Tibial artery (tissue), 4 donors: Measurements from ENCODE around the gene KRT82.

Experiments used
- DNase-seq, 2 donors: peaks; one replicate each; pipeline ENCODE4 v3.0.0-alpha.2; 2019
- H3K27ac ChIP-seq, 2 donors: fragments of 200-600 bp; sonication (generic) in 1 of 2; 1 replicate in 1 of 2; 2 replicates in 1 of 2; pipeline ENCODE4 v1.5.1; 2018 to 2019; ENCODE audit warnings: mild to moderate bottlenecking in 1 of 2
- H3K27me3 ChIP-seq, 2 donors: fragments of 200-600 bp; sonication (generic) in 1 of 2; one replicate each; pipeline versions ENCODE4 v1.5.1 to v1.6.0; 2016 to 2019
- H3K36me3 ChIP-seq, 3 donors: fragments of 200-600 bp; sonication (generic) in 2 of 3; one replicate each; pipeline ENCODE4 v1.5.1; 2016 to 2019; ENCODE audit warnings: mild to moderate bottlenecking in 2 of 3
- H3K4me1 ChIP-seq, 4 donors: fragments of 200-600 bp; sonication (generic) in 2 of 4; 1 replicate in 3 of 4; 2 replicates in 1 of 4; pipeline ENCODE4 v1.5.1; 2016 to 2019
- H3K4me3 ChIP-seq, 2 donors: fragments of 200-600 bp; sonication (generic) in 1 of 2; 1 replicate in 1 of 2; 2 replicates in 1 of 2; pipeline ENCODE4 v1.5.1; 2018 to 2019; ENCODE audit warnings: mild to moderate bottlenecking in 2 of 2
- H3K9me3 ChIP-seq, 3 donors: fragments of 200-600 bp; sonication (generic) in 1 of 3; one replicate each; pipeline ENCODE4 v1.5.1; 2016 to 2019
- intact Hi-C: fragments of 100-400 bp; cut with DNase I; formaldehyde crosslinking; loops from one replicate; pipeline ENCODE4 v1.15.0; 2023; ENCODE audit warnings: low total_unique reads
- TF ChIP-seq, protein P1 (sequence below), 2 experiments: fragments of 200-600 bp in 1 of 2; fragments of 450-650 bp in 1 of 2; IDR thresholded peaks; one replicate each; pipeline ENCODE4 v1.5.1; 2017 to 2019; ENCODE audit warnings: antibody characterized with exemption in 2 of 2, mild to moderate bottlenecking in 1 of 2, moderate library complexity in 1 of 2

Gene KRT82

DNA sequence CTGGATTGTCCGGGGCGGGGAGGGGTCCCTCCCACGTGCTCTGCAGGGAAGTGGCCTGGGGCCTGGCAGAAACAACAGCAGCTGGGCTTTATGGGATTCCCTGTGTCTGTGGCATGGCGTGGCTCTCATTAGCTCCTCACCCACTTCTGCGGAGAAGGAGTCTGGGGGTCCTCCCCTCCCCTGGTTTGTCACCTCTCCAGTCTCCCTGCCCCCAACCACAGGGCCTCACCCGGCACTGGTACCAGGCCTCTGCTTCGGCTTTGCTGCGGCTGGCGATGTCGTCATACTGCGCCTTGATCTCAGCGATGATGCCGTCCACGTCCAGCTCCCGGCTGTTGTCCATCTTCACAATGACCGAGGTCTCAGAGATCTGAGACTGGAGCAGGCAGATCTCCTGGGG, 6.4 kb downstream of the KRT82 start:
- Histone ChIP-seq H3K36me3 (no peaks in the 10 kb centered on the region), H3K9me3 (no peaks in the 10 kb centered on the region), H3K4me3 (no peak overlapping the region), H3K4me1 (no peaks in the 10 kb centered on the region), H3K27me3 (peaks cover 0 to 28% of the 10 kb centered on the region in 2 donors), H3K27ac (no peak overlapping the region)
- intact Hi-C loops = loop anchor here (5.0 kb wide), 1 partner anchor 463 kb away; no protein-coding TSS in a partner anchor
- no peak for DNase-seq
- TF ChIP-seq, protein P1, sequence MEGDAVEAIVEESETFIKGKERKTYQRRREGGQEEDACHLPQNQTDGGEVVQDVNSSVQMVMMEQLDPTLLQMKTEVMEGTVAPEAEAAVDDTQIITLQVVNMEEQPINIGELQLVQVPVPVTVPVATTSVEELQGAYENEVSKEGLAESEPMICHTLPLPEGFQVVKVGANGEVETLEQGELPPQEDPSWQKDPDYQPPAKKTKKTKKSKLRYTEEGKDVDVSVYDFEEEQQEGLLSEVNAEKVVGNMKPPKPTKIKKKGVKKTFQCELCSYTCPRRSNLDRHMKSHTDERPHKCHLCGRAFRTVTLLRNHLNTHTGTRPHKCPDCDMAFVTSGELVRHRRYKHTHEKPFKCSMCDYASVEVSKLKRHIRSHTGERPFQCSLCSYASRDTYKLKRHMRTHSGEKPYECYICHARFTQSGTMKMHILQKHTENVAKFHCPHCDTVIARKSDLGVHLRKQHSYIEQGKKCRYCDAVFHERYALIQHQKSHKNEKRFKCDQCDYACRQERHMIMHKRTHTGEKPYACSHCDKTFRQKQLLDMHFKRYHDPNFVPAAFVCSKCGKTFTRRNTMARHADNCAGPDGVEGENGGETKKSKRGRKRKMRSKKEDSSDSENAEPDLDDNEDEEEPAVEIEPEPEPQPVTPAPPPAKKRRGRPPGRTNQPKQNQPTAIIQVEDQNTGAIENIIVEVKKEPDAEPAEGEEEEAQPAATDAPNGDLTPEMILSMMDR (IDR thresholded peaks at IDR 0.05) = no peak

DNA sequence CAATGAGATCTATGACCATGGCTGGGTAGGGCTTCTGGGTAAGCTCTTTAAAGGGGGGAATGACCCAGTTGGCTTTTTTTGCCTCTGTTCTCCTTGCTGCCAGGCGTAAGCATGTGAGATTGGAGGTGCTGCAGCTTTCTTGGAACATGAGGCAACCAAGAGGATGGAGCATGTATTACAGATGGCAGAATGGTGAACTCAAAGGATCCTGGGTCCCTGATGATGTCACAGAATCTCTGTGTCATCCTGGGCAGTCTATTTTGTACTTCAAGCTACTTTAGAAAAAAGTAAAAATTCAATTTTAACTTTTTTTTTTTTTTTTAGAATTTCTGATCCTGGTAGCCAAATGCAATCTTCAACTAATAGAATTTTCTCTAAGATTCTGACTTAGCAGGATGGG, 8.0 kb downstream of the KRT82 start:
- Histone ChIP-seq H3K4me3 (no peak overlapping the region), H3K4me1 (peaks cover 0 to 4% (median 0%) of the 10 kb centered on the region in 4 donors), H3K9me3 (no peaks in the 10 kb centered on the region), H3K27ac (no peak overlapping the region), H3K36me3 (no peaks in the 10 kb centered on the region), H3K27me3 (peaks cover 0 to 26% of the 10 kb centered on the region in 2 donors)
- TF ChIP-seq, protein P1 (IDR thresholded peaks at IDR 0.05) = no peak
- intact Hi-C loops = loop anchor here (5.0 kb wide), 1 partner anchor 464 kb away; no protein-coding TSS in a partner anchor
- DNase-seq = no peak

DNA sequence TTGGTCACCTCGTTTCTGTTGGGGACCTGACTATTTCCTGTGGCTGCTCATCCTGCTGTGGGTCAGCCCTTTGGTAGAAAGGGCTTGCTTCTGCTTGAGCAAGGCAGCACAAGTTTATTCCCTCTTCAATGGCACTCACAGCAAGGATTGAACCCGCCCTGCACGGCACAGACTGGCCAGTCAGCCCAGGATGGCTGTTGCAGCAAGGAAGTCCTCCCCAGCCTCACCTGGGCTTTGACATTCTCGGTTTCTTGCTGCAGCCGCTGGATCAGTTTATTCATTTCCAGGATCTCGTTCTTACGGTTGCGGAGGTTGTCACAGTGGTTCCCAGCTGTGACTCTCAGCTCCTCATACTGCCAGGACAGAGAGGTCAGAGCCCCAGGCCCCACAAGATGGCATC, 9.5 kb downstream of the KRT82 start:
- no peak overlapping the region for H3K27ac ChIP-seq
- TF ChIP-seq, protein P1 (IDR thresholded peaks at IDR 0.05) = no peak
- no peaks in the 10 kb centered on the region for H3K36me3 ChIP-seq
- H3K4me1 ChIP-seq = peaks cover 0 to 10% (median 1%) of the 10 kb centered on the region in 4 donors
- intact Hi-C loops = loop anchor here (5.0 kb wide), 1 partner anchor 466 kb away; no protein-coding TSS in a partner anchor
- H3K9me3 ChIP-seq = no peaks in the 10 kb centered on the region
- peaks cover 0 to 26% of the 10 kb centered on the region in 2 donors for H3K27me3 ChIP-seq
- no peak overlapping the region for H3K4me3 ChIP-seq
- DNase-seq = no peak

DNA sequence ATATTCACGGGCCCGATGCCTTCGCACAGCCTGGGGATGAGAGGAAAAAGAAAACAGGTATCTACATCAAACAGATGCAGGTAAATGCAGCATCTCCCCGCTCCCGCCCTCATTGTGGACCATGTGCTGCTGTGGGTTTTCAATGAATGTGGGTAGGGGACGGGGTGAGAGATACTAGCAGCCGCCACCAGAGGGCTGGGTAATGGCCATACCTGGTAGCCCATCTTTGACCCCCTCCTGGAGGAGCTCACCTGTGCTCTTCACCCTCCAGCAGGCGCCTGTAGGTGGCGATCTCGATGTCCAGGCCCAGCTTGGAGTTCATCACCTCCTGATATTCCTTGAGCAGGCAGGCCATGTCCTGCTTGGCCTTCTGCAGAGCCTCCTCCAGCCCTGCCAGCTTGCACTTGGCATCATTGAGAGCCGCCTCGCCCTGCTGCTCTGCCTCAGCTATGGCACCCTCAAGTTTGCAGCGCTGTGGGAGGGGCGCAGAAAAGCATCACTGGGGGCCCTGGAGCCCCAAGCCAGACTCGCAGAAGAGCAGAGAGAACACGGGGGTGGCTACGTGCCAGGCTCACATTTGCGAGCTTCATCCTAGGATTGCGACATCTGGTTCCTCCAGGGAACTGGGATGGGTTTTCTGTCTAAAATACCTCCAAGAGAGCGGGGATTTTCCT, 10.2 kb downstream of the KRT82 start:
- DNase-seq = no peak
- intact Hi-C loops = loop anchor here (5.0 kb wide), 1 partner anchor 466 kb away; no protein-coding TSS in a partner anchor
- Histone ChIP-seq H3K36me3 (no peaks in the 10 kb centered on the region), H3K9me3 (no peaks in the 10 kb centered on the region), H3K4me1 (peaks cover 0 to 17% (median 5%) of the 10 kb centered on the region in 4 donors), H3K27ac (no peak overlapping the region), H3K4me3 (no peak overlapping the region), H3K27me3 (peaks cover 0 to 24% of the 10 kb centered on the region in 2 donors)
- TF ChIP-seq, protein P1 (IDR thresholded peaks at IDR 0.05) = no peak

DNA sequence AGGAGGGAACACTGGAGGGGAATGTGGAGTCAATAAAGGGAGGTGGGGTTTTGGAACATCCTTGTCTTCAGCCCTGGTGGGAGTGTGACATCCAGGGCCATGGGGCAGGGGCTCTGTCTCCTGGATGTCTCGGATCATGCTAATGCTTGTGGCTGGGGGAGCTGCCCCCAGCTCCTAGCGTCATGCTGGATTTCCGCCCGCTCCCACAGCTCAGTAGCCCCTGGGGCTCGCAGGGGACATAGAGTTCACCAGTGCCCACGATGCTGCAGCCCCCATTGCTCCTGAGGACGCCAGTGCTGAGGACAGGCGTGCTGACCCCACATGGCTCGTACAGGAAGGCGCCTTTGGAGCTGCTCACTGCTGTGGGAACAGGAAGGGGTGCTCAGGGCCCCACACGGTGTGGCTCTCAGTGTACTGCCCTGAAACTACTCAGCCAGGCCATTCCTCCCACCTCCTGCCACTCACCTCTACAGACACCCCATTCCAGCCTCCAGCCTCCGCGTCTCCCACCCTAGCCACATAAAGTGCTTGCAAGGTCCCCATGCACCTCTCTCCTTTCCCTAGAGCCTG, 11.2 kb downstream of the KRT82 start:
- Histone ChIP-seq H3K4me3 (no peak overlapping the region), H3K27ac (no peak overlapping the region), H3K36me3 (no peaks in the 10 kb centered on the region), H3K4me1 (peaks cover 0 to 17% (median 7%) of the 10 kb centered on the region in 4 donors), H3K9me3 (no peaks in the 10 kb centered on the region), H3K27me3 (peaks cover 0 to 14% of the 10 kb centered on the region in 2 donors)
- intact Hi-C loops = loop anchor here (5.0 kb wide), 1 partner anchor 467 kb away; no protein-coding TSS in a partner anchor
- no peak for DNase-seq
- TF ChIP-seq, protein P1 (IDR thresholded peaks at IDR 0.05) = no peak
